Measurements from ENCODE around the gene ELMO3. TPM values are rescaled to one million over a fixed set of nuclear protein-coding genes. Genes with fewer than 3 reads are reported as not detected.

ELMO3 gene
- total and polyA plus RNA-seq, 2 of the 13 experiments (the other 11 are each of a cell fraction or from before 2014, with no cell fraction given), result 2.6 to 4.0 TPM

GRCh38 chr16:67177743-67178699, 20.9 kb upstream of the ELMO3 start (continued):
- TF ChIP-seq ATF6 (CRISPR knock-in tag; conservative IDR thresholded peaks at IDR 0.05) (no peak), ZNF572 (CRISPR knock-in tag; IDR thresholded peaks at IDR 0.05) (no peak; the same call in 1 of the 2 replicates), BCL6 (CRISPR knock-in tag; IDR thresholded peaks at IDR 0.05) (no peak), ZNF280D (CRISPR knock-in tag; IDR thresholded peaks at IDR 0.05) (peak; percentile 45; the same call in 1 of the 2 replicates), U2AF1 (optimal IDR thresholded peaks at IDR 0.05; ENCODE audit: low read depth, low read length) (no peak), CREB1 (IDR thresholded peaks at IDR 0.05) (no peak), CREB1 (CRISPR knock-in tag; IDR thresholded peaks at IDR 0.05) (no peak), SRSF9 (IDR thresholded peaks at IDR 0.05; ENCODE audit: borderline replicate concordance, insufficient read depth, low read depth, low read length, poor library complexity, severe bottlenecking) (no peak), MXD1 (CRISPR knock-in tag; IDR thresholded peaks at IDR 0.05) (peak; percentile 82), ETV5 (CRISPR knock-in tag; IDR thresholded peaks at IDR 0.05; ENCODE audit: borderline replicate concordance) (peak; percentile 21; the same call in 1 of the 2 replicates), DDIT3 (CRISPR knock-in tag; IDR thresholded peaks at IDR 0.05) (no peak), JARID2 (CRISPR knock-in tag; IDR thresholded peaks at IDR 0.05; ENCODE audit: insufficient replicate concordance) (no peak), ZBTB39 (CRISPR knock-in tag; IDR thresholded peaks at IDR 0.05) (no peak), MZF1 (CRISPR knock-in tag; IDR thresholded peaks at IDR 0.05; ENCODE audit: borderline replicate concordance) (no peak)

Data from HepG2 (cell line).